ENCODE measurements around the gene CBX8.
A peak's percentile ranks its signal among the peaks of the same experiment; 100 is the strongest.

The CBX8 gene

DNA sequence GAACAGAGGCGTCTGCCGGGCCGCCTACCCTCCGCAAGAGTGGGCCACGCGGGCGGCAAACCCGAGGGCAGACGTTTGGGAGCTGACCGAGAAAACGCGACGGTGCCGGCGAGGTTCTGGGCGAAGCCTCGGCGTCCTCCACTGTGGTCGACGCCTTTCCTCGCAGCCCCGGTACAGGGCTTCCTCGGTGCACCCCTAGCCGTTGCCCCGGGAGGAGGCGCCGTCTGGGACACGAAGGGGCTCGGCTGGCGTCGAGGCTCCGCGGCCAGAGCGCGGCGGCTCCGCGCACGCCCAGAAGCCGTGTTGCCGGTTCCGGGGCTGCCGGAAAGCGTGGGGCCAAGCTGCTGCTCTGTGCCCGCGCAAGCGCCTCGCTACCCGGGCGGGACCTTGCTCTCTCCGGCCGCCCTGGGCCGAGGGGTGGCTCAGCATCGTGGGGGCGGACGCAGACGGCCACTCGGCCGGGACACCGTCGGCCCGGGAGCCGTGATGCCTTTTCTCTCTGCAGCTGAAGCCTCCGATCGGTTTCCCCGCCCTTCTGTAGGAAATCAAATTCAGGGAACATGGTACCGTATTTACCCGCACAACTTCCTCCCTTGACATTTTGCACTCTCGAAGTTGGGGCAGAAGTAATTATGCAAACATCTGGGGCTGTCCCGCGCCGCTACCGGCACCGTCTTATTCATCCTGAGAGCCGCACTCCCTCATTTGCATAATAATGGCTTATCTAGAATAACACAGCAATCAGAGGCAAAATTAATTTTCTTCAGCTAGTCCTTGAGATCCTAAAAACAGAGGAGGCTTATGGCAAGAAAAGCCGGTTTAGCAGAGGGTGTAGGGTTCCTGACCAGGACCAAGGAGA lies 7.3 kb upstream of the CBX8 start:
- DNase-seq, result peak; percentile 88

DNA sequence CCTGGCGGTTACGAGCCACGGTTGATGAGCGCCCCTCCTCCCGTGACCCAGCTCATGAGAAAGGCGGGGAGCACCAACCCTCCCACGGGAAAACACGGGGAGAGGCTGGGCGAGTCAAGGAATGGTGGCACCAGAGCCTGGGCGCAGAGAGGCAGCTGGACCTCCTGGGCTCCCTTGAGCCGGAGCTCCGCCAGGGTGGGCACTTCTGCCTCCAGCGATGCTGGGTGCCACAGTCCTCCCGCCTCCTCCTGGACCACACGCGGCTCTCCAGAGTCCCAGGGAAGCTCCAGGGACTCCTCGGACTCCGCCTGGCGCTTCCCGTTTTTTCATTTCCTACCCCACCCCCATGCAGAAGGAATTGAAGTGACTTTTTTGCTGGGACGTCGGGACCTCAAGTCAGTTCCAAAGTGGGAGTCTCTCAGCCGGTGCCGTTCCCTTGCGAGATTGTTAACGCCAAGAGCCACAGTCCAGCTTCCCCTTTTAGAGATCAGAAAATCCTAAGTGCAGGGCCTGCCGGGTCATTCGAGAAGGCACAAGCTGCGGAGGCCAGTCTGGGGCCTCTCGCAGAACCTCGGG lies 6.6 kb upstream of the CBX8 start:
- DNase-seq, result no peak

DNA sequence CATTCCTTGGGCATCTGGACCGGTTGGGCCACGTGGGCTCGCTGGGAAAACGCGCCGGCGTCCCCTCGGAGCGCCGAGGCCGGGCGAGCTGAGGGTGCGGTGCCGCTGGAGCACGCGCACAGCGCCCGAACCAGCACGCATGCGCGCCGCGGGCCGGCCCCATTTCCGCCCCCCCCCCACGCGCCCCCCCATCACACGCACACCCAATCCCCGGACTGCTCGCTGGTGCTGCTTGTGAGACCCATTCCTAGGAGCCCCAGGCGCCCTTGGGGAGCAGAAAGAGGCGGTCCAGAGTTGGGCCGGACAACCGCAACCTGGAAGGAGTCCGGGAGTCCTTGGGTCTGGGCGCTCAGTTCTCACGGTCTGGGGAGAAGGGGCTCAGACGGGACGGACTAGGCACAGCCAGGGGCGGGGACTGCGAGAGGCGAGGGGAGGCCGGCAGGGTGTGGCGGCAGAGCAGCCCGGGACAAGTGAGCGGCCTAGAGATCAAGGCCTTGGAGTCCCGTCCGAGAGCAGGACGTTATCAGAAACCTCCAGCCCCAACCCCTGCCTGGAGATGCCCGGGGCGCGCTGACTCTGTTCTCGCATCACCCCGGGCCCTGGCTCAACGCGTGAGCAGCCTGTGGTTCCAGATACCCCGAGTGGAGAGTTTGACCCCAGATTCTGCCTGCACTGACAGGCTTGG lies 6.0 kb upstream of the CBX8 start:
- no peak for DNase-seq

DNA sequence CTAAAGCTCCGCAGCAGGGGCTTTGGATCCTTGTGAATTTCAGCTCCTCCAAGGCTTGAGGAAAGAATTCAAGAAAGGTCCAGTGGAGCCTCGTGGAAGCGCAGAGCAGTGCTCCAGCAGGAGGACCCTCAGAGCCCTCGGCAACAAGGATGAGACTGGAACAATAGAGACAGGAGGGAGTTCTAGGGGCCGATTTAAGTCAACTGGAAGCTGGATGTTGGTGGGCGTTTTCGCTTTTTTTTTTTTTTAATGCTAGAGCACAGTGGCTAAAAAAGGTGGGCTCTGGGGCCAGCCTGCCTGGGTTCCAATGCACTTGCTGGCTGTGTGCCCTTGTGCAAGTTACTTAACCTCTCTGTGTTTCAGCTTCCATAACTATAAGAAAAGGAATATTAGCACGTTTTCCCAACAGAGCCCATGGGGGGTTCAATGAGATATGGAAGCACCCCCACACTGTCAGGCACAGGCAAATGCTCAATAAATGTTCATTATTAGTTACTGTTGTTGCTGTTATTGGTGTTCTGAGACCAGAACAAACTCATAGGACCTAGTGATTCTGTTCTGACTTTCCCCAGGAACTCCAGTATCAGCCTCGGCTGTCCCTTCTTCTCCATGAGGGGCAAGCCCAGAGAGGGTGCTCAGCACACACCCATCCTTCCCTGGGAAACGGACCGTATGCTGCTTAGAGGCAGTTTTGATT lies 5.3 kb upstream of the CBX8 start:
- no peak for DNase-seq

DNA sequence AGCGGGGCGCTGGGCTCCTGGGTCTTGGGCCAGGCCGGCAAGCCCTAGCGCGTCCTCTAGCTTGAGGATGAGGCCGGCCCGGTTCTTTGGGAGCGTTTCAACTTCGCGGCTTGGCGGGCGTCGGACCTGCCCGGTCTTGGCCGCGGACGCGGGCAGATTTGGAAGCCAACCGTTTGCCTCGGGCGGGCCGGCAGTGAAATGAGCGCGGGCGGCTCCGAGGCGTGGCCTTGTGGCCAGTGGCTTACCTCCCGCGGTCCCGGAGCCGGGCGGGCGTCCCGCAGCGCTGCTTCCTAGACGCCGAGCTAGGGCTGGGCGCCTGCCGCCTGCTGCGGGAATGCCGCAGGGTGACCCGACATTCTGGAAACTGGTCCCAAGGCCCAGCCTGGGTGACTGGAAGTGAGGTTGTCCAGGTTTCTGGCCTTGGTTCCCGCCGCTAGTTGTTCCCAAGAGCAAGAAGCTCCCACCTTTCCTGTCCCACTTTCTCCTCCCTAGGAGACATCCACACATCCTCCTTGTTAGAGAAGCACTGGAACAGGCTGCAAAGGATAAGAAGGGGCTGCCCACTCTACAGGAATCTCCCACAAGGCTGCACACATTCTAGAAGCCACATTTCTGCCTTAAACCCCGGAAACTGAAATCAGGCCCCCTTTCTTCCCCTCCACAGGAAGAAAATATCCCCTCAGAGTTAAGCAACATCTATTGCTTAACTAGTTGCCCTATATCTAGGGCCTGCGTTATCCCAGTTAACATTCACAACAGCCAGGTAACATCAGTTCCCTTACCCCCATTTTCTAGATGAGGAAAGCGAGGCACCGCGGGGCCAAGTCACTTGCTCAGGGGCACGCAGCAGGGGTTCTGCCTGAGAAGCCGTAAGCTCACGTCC lies 4.5 kb upstream of the CBX8 start:
- DNase-seq, result no peak

DNA sequence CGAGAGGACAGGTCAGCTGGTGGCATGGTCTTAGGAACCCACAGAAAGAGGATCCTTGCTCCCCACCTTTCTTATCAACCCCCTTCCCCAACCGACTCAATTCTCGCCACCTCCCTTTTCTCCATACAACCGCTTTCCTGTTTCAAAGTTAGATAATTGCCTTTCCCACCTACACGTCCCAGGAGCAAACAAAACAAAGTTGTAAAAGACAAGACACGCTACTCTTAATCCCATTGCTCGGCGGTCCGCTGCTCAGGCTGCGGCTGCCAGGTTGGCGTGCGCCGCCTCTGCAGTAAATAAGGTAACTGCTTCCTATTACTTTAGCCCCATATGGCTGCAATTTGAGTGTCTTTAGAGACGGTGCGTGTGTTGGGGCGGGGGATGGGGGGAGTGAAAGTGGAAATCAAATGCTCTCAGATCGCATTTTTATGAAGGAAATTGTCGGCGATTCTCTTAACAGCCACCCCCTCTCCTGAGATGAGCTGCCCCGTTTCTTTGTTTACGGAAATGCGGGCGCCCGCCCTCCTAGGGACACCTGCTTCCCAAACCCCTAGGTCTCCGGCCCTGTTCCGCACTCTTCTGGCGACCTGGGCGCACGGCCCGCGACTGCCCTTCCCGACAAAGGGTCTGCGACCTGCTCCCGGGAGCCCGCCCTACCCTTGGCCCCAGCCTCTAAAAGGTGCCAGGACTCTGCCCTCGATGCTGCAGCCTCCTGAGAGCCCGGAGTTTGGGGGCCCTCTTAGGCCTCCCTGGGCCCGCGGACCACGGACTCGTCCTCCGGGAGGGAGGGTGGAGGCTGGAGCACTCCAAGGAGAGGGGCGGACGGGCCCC lies 3.7 kb upstream of the CBX8 start:
- peak; percentile 62 for DNase-seq

DNA sequence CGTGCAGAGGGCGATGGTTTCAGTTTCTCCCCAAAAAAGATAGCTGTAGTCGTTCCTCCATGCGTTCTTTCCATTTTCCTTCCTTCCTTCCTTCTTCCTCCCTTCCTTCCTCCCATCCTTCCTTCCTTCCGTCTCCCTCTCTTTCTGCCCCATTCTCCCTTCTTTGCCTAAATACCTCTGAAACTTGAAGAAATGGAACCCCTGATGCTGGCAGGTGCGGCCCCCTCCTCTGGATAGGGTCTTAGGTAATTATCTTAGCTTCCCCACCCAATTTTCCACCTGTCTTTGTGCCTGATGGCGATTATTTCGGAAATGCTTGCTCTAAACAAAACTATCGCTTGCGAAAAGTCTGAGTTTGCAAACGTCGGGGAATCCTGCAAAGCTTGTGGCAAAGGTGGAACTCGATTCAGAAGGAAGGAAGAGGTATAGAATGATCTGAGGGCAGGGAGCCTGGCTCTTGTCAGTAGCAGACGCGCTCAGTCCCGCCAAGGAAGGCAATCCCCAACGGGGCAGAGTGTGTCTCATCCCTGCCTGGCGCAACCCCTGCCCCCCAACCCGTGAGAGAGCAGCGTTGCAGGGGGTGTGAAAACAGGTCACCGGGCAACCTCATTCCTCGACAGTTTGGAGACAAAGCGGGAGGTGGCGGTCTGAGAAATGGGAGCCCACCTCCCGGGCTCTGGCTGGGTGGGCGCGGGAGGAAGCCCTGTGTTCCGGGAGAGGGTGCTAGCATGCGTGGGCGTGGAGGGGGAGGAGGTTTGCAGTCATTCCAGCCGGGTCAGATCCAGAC lies 2.9 kb upstream of the CBX8 start:
- DNase-seq, result no peak

DNA sequence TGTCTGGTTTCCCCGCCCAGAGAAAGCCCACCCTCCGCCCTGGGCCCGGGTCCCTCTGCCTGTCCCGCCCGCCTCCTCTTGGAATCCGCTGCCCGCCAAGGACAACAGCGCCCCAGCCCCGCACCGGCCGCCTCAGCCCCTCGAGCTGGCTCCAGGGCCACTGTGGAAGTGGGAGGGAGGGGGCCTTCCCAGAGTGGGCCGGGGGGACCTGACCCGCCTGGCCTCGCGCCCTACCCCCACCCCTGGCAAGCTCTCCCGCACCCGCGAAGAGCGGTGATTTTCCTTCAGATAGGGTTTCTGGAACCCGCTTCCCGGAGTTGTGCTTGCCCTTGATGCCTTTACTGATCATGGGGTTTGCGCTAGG lies 2.3 kb upstream of the CBX8 start:
- no peak for DNase-seq

DNA sequence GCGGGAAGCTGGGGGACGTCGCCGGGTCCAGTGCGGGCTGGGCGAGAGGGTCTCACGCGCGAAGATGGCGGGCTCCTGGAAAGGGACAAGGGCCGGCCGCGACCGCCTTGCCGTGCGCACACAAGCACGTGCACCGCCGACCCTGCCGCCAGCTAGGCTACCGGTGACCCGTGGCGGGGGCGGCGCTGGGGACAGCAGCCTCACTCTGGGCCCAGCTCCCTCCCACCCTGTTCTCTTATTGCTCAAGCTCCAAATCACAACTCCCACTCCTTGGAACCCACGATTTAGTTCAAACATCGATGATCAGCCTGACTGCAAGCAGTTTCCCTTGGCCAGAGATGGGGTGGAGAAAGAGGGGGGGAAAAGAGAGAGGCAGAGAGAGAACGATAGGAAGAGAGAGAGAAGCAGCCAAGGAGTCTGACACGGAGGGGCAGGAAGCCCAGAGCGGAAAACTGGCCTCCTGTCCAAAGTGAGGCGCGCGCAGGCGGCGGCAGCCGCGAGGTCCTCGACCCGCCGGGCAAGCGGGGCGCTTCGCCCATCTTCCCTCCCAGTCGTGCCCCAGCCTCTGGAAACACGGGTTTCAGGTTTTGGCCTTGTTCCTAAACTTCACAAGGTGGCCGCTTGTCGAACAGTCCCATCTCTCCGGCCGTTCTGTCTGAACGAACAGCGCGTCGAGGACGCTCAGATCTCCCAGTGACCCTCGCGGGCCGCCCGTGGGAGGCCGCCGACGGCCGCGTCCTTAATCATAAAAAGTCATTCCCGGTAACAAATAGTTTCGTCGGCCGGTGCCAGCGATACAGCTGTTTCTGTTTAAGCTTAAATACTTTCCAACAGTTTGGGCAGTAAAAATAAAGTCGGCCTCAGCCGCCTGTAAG lies 1.7 kb upstream of the CBX8 start:
- DNase-seq, result no peak

DNA sequence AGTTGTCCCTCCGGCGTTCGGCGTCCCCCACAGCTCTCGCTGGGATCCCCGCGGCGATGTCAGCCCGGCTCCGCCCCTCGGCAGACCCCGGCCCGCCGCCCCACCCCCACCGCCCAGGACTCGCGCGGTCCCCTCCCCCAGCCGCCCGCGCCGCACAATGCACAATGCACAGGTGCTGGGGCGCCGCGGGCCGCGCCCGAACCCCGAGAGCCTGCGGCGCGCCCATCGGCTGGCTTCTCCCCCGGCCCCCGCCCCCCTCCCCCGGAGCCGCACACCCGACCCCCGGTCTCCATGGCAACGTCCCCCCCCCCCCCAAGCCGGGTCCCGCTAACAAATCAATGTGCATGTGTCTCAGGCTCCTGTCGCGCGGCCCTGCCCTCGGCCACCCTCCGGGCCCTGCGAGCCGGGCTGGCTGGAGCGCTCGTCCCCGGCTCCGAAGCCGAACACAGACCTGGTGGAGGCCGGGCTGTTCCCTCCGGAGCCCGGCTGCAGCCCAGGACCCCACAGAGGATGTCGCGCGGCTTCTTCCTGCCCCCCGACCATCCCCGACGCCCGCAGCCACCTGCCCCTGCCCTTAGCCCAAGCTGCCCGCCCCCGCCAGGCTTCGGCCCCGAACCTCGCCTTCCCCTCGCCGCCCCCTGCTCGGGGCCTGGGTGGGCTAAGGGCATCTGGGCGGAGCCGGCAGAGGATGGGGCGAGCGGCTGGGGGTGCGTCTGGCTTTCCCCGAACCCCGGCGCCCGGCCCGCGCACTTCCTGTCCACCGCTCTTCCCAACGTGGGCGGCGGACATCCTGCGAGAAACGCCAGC lies 818 bp upstream of the CBX8 start:
- no peak for DNase-seq

DNA sequence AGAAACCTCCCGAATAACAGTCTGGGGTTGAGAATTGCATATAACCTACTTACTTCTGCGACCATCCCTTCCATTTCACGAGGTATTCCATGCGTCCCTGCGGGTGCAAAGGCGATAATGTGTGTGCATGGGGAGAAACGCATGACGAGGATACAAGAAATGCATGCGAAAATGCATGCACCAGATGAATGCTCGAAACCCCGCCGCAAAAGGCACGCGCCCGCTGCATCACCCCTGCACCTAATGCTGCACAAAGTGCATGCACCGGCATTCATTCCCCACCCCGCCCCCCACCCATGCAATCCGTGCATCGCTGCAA lies 474 bp downstream of the CBX8 start:
- no peak for DNase-seq

DNA sequence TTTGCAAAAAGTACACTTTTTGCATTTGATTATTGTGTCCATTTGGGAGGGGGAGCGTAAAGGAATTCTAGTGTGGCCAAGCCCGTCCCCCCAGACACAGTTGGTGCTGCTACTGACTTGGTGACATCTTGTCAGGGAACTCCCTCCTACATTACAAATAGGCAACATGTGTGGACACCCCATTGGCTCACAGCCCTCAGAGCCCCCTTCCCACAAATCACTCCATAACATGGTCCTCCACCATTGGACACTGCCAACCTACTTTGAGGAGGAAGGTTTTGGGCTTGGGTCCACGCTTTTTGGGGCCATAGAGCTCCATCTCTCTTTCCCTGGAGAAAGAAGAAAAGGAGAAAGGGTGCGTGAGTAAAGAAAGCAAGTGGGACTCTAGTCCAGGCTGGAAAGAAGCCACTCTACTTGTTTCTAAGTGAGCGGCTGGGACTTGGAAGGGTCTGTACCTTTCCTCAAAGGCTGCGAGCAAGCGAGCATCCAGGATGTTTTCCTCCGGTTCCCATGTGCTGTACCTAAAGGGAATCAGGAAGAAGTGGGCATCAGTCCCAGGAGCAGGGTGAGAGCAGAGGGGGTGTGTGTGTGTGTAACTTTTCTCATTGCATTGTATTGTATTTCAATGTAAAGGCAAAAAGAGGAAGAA lies 958 bp downstream of the CBX8 start:
- DNase-seq, result no peak

DNA sequence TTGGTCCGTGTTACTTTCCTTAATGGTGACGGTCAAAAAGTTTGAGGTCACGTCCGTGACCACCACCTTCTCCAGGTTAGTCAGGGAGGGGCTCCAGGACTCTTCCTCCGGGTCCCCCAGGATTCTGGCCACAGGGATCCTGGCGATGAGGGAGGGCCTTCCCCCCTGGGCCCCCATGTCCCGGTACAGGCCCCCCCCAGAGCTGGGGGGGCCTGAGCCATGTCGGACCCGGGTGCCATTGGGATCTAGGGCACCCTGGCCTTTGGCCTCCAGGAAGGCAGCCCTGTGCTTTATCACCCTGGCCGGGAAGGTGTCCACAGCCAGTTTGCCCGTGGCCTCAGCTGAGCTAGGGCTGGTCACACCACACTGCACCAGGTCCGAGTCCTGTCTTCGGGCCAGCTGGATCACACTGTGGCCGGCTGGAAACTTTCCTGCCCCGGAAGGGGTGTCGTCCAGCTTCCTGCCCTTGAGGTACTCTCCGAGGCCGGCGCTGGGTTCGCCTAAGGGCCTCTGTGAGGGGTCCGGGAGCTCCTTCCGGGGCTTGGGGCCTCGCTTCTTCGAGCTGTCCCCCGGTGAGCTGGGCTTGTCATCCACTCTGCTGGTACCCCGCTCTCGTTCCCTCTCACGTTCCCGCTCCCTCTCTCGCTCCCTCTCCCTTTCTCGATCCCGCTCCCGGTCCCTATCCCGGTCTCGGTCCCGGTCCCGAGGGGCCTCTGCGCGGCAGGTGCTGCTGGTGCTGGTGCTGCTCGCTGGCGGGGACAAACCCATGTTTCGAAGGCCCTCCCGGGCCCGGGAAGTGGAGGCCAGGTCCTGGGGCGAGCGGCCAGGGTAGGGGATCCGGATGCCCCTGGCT lies 2.0 kb downstream of the CBX8 start:
- DNase-seq, result no peak

DNA sequence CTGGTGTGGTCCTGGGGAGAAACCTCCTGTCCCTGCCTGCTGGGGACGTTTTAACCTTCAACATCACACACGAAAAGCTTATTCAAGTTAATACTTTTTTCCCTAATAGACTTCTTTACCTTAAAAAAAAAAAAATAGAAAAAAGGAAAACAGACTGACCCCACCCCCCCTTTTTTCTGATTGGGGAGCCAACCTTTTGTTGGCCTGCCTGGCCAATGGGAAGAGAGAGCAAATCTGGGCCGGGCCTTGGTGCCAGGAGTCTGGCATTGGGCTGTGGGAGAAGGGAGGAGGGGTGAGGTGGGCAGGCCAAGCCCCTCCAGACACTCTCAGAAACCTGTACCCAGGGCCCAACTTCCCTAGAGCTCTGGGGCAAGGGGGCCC lies 3.0 kb downstream of the CBX8 start:
- no peak for DNase-seq

DNA sequence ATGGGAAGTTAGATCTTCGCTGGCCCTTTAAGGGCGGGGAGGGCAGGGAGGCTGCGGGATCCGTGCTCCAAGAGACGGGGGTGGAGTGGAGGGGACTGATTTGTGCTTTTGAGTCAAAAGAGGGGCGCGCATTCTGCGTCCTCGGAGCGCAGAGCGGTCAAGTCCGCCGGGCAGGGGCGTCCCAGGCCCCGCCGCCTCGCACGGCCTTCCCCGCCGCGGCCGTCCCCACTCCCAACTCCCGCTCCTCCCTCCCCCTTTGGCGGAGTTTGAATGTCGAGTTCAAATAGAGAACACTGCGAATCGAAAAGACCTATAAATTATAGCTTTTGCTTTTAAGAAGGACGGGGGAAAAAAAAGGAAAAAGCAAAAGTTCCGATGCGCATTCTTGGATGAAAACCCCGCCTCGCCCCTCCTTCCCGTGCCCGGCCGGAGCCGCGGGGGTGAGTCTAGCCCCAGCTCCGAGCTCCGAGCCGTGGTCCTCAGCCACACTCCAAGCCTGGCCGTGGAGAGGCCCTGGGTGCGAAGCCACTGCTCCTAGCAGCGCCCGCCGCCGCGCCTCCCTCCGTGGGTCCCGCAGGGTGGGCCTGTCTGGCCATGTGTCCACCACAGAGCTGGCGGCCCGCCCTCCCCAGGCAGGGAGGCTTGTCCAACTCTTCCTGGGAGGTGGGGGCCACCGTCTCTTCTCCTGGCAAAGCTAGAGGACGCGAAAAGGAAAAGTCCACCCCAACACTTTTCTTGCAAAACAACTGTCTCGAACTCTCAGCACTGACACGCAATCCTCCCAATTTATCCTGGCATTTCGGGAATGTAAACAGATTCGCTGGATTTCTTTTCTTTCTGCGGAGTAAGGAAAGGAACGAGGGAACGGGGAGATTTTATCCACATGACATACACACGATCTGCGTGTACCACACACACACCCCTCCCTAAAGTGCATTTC lies 3.6 kb downstream of the CBX8 start:
- no peak for DNase-seq

DNA sequence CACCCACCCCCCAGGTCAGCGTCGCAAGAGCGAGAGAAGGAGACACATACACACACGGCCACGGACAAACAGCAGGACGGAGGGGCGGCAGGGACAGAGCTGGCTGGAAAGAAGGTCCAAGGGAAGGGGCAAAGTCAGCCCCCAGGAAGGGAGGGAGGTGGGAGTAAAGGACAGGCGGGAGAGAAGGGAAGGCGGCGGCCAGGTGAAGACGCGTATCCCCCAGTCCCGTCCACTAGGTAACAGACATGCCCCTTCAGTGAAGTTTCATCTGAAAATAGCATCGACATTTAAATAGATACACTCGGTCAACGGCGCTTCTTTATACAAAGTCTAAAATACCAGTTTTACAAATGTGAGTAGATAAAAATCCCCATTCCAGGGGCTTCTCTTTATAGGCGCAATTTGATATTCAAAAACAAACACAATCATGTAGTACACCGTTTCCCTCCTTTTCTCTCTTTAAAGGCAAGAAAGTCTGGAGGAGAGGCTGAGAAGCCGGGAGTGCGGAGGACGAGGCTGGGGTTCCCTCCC lies 4.5 kb downstream of the CBX8 start:
- DNase-seq, result no peak

Data from activated CD4-positive, alpha-beta T cell treated with anti-CD3 and anti-CD28 coated beads, Interleukin-10, Interleukin-2, amounts not matched to agents 100 ng/mL and 50 ng/mL, durations not matched to agents 16 hours and 8 hours (primary cell).